Measurements from ENCODE around the gene RSU1. TPM values are rescaled to one million over a fixed set of nuclear protein-coding genes. Genes with fewer than 3 reads are reported as not detected.
A peak's percentile ranks its signal among the peaks of the same experiment; 100 is the strongest.

Gene RSU1
- polyA plus RNA-seq, 1 donor (not counting 4 experiments of a cell fraction or from before 2014, with no cell fraction given), result 125 TPM

DNA sequence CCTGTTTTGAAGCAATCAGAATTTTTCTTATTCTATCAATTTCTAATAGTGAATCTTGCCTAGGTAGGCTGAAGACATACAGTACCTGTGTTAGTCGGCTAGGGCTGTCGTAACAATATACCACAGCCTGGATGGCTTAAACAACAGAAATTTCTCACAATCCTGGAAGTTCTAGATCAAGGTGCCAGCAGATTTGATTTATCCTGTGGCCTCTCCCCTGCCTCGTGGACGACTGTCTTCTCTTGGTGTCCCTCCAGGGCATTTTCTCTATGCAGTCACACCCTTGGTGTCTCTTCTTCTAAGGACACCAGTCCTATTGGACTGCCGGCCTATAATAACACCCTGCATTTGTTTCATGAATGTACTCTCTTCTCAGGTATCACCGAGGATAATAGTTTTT, 1.8 kb upstream of the RSU1 start:
- H2AFZ ChIP-seq (ENCODE audit: control insufficient read depth, low read length), result no peak overlapping the region
- H3K9ac ChIP-seq (ENCODE audit: control insufficient read depth, extremely low read depth, insufficient read depth, low read length), result no peak overlapping the region
- H3K79me2 ChIP-seq (ENCODE audit: control insufficient read depth, insufficient read depth, low read length), result peaks cover 26% of the 10 kb centered on the region
- H4K20me1 ChIP-seq (ENCODE audit: control insufficient read depth, extremely low read depth, insufficient read depth, low read length), result no peaks in the 10 kb centered on the region
- no peak for TF ChIP-seq EZH2 (IDR thresholded peaks at IDR 0.05; ENCODE audit: low read length)
- TF ChIP-seq, protein P1, sequence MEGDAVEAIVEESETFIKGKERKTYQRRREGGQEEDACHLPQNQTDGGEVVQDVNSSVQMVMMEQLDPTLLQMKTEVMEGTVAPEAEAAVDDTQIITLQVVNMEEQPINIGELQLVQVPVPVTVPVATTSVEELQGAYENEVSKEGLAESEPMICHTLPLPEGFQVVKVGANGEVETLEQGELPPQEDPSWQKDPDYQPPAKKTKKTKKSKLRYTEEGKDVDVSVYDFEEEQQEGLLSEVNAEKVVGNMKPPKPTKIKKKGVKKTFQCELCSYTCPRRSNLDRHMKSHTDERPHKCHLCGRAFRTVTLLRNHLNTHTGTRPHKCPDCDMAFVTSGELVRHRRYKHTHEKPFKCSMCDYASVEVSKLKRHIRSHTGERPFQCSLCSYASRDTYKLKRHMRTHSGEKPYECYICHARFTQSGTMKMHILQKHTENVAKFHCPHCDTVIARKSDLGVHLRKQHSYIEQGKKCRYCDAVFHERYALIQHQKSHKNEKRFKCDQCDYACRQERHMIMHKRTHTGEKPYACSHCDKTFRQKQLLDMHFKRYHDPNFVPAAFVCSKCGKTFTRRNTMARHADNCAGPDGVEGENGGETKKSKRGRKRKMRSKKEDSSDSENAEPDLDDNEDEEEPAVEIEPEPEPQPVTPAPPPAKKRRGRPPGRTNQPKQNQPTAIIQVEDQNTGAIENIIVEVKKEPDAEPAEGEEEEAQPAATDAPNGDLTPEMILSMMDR (optimal IDR thresholded peaks at IDR 0.05 in 1 of 3, IDR thresholded peaks at IDR 0.05 in 1 of 3, conservative IDR thresholded peaks at IDR 0.05 in 1 of 3; ENCODE audit: extremely low read depth in 1 of 3, insufficient read depth in 2 of 3, low read length in 3 of 3), result no peak
- dilution Hi-C loops (cut with MboI; ENCODE audit: extremely low pct_ligation_motif_present, low sequenced_read_pairs), result loop anchor here (25.0 kb wide), 1 partner anchor 932 kb away; no protein-coding TSS in a partner anchor
- peaks cover 0 to 4% of the 10 kb centered on the region in 2 experiments for H3K36me3 ChIP-seq (ENCODE audit: control insufficient read depth in 2 of 2, extremely low read depth in 1 of 2, insufficient read depth in 2 of 2, low read length in 2 of 2)
- no peak overlapping the region for H3K4me3 ChIP-seq (ENCODE audit: control insufficient read depth in 2 of 3, extremely low read depth in 1 of 3, insufficient read depth in 2 of 3, low read depth in 1 of 3, low read length in 3 of 3)
- FAIRE-seq, result no peak
- H3K27me3 ChIP-seq (ENCODE audit: control insufficient read depth, extremely low read depth, insufficient read depth, low read length), result no peaks in the 10 kb centered on the region
- H3K9me1 ChIP-seq (ENCODE audit: control insufficient read depth, extremely low read depth, insufficient read depth, low read length), result no peaks in the 10 kb centered on the region
- DNase-seq (ENCODE audit: low read depth, low spot score), result no peak
- H3K9me3 ChIP-seq (ENCODE audit: control insufficient read depth, low read depth, low read length), result peaks cover 2% of the 10 kb centered on the region
- H3K4me1 ChIP-seq (ENCODE audit: control insufficient read depth, extremely low read depth, insufficient read depth, low read length), result peaks cover 15% of the 10 kb centered on the region
- H3K4me2 ChIP-seq (ENCODE audit: control insufficient read depth, extremely low read depth, insufficient read depth, low read depth, low read length), result no peak overlapping the region
- H3K27ac ChIP-seq (ENCODE audit: control insufficient read depth, insufficient read depth, low read length), result no peak overlapping the region

DNA sequence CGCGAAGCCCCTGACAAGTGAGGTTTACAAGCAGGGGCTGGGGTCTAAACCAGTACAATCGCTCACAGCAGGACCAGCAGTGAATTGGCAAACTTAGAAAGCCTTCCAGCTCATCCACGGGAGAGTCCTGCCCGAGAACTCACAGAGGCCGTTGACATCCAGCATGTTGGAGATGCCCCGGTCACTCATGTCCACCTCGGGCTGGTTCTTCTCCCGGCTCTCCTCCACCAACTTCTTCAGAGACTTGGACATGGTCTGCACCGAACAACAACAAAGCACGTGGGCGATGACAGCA, 447 bp downstream of the RSU1 start:
- peak overlapping the region; percentile 93 for H2AFZ ChIP-seq (ENCODE audit: control insufficient read depth, low read length)
- DNase-seq (ENCODE audit: low read depth, low spot score) (no peak), FAIRE-seq (no peak)
- peak overlapping the region; percentile 86 to 95 (median 88) for H3K4me3 ChIP-seq (ENCODE audit: control insufficient read depth in 2 of 3, extremely low read depth in 1 of 3, insufficient read depth in 2 of 3, low read depth in 1 of 3, low read length in 3 of 3)
- H3K27me3 ChIP-seq (ENCODE audit: control insufficient read depth, extremely low read depth, insufficient read depth, low read length), result no peaks in the 10 kb centered on the region
- TF ChIP-seq, protein P1 (optimal IDR thresholded peaks at IDR 0.05 in 1 of 3, IDR thresholded peaks at IDR 0.05 in 1 of 3, conservative IDR thresholded peaks at IDR 0.05 in 1 of 3; ENCODE audit: extremely low read depth in 1 of 3, insufficient read depth in 2 of 3, low read length in 3 of 3), result no peak
- TF ChIP-seq EZH2 (IDR thresholded peaks at IDR 0.05; ENCODE audit: low read length), result no peak
- H3K27ac ChIP-seq (ENCODE audit: control insufficient read depth, insufficient read depth, low read length), result peak overlapping the region; percentile 74
- no peaks in the 10 kb centered on the region for H3K9me1 ChIP-seq (ENCODE audit: control insufficient read depth, extremely low read depth, insufficient read depth, low read length)
- dilution Hi-C loops (cut with MboI; ENCODE audit: extremely low pct_ligation_motif_present, low sequenced_read_pairs), result loop anchor here (25.0 kb wide), 1 partner anchor 929 kb away; no protein-coding TSS in a partner anchor
- H3K9ac ChIP-seq (ENCODE audit: control insufficient read depth, extremely low read depth, insufficient read depth, low read length), result peak overlapping the region; percentile 85
- H3K9me3 ChIP-seq (ENCODE audit: control insufficient read depth, low read depth, low read length), result no peaks in the 10 kb centered on the region
- H4K20me1 ChIP-seq (ENCODE audit: control insufficient read depth, extremely low read depth, insufficient read depth, low read length), result no peaks in the 10 kb centered on the region
- peaks cover 36% of the 10 kb centered on the region for H3K79me2 ChIP-seq (ENCODE audit: control insufficient read depth, insufficient read depth, low read length)
- peaks cover 0 to 4% of the 10 kb centered on the region in 2 experiments for H3K36me3 ChIP-seq (ENCODE audit: control insufficient read depth in 2 of 2, extremely low read depth in 1 of 2, insufficient read depth in 2 of 2, low read length in 2 of 2)
- peaks cover 15% of the 10 kb centered on the region for H3K4me1 ChIP-seq (ENCODE audit: control insufficient read depth, extremely low read depth, insufficient read depth, low read length)
- peak overlapping the region; percentile 94 for H3K4me2 ChIP-seq (ENCODE audit: control insufficient read depth, extremely low read depth, insufficient read depth, low read depth, low read length)
